HL-60/S4 treated with phorbol 12-myristate 13-acetate at 8.2 ng/mL for 4 days and 3 days (cell line): Measurements from ENCODE around the gene HERPUD2.
"Not testable (repeated sequence)": the region's sequence is repeated elsewhere in the genome, so short reads cannot be mapped to it uniquely, and the experiment has no call there.

ENCODE experiments used
- in situ Hi-C: fragments of 300-500 bp; cut with MboI; formaldehyde crosslinking; loops from 2 replicates; pipeline ENCODE4 v1.15.0; 2022; ENCODE audit warnings: low sequenced_read_pairs

HERPUD2 gene

DNA sequence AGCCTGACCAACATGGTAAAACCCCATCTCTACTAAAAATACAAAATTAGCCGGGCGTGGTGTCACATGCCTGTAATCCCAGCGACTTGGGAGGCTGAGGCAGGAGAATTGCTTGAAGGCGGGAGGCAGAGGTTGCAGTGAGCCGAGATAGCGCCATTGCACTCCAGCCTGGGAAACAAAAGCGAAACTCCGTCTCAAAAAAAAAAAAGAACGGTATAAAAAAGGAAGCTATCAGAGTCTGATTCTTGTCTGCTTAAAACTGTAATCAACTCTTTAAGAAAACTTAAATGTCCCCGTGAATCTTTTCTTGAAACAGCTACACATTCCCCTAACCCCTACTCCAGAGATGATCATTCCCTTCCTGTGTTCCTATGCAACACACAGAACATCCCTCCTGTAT lies 4.3 kb downstream of the HERPUD2 start:
- in situ Hi-C loops = not testable (repeated sequence)

DNA sequence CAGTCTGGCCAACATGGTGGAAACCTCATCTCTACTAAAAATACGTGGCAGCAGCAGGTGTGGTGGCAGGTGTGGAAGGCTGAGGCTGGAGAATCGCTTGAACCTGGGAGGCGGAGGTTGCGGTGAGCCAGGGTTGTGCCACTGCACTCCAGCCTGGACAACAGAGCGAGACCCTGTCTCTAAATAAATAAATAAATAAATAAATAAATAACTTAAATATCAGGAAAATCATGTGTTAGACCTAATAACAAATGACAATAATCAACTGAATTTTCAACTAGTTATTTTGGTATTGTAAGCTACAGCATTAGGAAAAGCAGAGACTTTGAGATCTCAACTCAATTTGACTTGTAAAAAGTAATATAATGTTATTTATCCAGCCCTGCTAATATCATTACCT lies 9.2 kb downstream of the HERPUD2 start:
- in situ Hi-C loops = no loop called here

GRCh38 chr7:35681231-35682029 lies 13.5 kb downstream of the HERPUD2 start:
- in situ Hi-C loops = no loop called here

DNA sequence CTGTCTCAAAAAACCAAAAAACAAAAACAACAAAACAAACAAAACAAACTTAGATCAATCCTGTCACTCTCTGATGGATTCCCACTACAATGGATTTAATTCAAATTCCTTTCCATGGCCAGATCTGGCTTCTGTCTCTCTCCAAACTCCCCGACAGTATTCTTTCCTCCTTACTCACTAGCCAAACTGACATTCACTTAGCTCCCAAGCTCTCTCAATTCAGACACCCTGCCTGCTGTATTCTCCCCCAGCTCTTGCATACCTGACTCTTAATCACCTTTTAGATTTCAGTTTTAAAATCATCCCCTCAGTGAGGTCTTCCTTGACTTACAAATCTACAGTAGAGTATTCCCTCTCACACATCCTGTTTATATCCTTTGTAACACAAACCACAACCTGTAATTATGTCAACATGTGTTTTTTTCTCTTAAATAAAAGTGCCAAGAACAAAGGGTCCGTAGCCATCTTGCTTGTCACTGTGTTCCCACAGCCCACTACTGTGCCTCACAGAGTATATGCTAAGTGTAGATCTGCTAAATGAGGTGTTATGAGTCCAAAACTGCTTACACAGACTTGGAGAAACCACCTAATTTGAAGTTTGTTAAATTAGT lies 14.4 kb downstream of the HERPUD2 start:
- in situ Hi-C loops = no loop called here

DNA sequence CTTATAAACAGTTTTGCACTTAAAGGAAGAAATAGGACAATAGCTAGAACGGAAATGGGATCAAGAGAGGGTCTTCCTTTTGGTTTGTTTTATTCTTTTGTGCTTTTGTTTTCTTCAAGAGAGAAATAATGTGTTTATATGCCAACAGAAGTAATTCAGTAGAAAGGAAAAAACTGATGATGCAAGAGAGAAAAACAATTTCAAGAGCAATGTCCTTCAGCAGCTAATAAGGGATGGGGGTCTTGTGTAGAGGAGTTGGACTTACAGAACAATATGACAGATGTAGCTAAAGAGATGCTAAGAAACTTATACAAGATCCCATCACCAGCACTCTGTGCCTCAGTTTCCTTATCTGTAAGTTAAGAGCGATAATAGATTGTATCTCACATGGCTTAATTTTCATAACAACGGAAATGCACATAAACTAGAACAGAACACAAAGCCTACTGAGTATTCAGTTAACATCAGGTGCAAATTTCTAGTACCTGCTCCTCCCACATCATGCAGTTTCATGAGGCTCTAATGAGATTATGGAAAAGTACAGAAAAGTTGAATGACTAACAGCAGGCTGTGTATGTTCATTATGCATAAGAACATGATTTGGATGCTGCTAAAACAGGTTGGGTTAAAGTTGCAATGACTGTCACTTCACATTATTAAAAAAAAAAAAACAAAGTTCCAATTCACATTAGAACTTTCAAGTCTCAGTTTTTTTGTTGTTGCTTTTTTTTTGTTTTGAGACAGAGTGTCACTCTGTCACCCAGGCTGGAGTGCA lies 17.2 kb downstream of the HERPUD2 start:
- in situ Hi-C loops = no loop called here

DNA sequence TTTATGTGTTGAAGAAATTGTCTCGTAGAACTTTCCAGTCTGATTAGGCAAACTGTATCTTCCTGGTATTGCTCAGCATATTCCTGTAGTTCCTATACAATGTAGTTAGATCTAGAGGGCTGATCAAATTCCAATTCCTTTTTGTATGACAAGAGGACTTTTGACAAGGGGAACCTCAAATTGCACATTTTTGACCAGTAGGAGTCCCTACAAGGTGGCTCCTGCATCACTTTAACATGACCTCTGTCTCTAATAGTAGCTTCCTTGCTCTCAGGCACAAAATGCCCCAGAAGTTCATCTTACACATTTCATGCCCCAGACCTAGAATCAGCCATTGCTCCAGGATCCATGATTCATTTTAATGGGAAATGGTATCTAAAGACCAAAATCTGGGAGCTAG lies 18.7 kb downstream of the HERPUD2 start:
- in situ Hi-C loops = no loop called here

DNA sequence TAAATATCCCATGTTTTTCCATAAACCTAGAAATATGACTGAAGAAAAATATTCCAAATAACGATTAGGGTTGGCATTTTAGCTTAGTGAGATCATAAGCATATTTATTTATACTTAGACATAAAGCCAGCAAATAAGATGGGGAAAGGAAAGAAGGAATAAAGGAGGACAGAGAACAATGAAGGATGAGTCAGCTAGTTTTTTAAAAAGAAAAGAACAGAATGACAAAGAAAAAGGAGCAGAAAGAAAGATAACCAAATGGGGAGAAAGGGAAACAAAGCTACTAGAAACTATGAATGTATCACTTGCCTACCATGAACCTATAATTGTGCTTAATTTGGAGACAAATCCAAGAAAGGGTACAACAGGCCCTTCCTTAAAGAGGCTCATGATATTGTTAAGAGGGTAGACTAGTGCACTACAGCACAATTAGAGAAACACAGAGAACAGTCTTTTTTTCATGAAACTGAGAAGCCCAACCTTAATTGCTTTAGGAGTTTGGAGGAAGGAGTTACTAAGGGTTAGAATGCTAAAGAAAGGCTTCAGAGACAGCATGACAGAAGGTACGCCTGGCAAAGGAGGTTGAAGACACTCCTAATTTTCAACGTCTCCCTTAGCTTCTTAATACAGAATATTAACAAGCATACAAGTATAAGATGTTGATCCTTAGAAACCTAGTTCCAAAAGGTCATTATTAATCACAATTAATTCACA lies 23.9 kb downstream of the HERPUD2 start:
- in situ Hi-C loops = no loop called here

DNA sequence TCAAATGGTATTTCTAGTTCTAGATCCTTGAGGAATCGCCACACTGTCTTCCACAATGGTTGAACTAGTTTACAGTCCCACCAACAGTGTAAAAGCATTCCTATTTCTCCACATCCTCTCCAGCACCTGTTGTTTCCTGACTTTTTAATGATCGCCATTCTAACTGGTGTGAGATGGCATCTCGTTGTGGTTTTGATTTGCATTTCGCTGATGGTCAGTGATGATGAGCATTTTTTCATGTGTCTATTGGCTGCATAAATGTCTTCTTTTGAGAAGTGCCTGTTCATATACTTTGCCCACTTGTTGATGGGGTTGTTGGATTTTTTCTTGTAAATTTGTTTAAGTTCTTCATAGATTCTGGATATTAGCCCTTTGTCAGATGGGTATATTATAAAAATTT lies 34.5 kb downstream of the HERPUD2 start:
- in situ Hi-C loops = not testable (repeated sequence)

GRCh38 chr7:35658606-35659201 lies 36.2 kb downstream of the HERPUD2 start:
- in situ Hi-C loops = no loop called here

- in situ Hi-C loops = no loop called here
Observed at GRCh38 chr7:35657125-35657524, 37.8 kb downstream of the HERPUD2 start.

DNA sequence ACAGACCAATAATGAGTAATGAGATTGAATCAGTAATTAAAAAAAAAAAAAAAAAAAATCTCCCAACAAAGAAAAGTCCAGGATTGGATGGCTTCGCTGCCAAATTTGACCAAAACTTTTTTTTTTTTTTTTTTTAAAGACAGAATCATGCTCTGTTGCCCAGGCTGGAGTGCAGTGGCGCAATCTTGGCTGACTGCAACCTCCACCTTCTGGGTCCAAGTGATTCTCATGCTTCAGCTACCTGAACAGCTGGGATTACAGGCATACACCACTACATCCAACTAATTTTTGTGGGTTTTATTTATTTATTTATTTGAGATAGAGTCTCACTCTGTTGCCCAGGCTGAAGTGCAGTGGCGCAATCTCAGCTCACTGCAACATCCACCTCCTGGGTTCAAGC lies 40.4 kb downstream of the HERPUD2 start:
- in situ Hi-C loops = not testable (repeated sequence)

GRCh38 chr7:35652124-35652523 lies 42.8 kb downstream of the HERPUD2 start:
- in situ Hi-C loops = no loop called here

- in situ Hi-C loops = no loop called here
Observed at GRCh38 chr7:35650751-35651150, 44.2 kb downstream of the HERPUD2 start.

DNA sequence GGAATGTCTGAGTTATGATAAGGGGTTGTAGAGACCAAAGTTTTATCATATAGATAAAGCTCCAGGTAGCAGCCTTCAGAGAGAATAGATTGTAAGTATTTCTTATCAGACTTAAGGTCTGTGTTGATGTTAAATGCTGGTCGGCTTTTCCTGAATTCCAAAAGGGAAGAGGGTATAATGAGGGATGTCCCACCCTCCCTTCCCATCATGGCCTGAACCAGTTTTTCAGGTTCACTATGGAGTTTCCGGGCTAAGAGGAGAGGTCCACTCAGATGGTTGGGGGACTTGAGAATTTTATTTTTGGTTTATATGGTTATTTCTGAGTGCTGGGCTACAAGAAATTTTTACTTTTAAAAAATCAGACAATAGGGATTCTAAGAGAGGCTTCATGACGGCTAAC lies 45.2 kb downstream of the HERPUD2 start:
- in situ Hi-C loops = no loop called here

DNA sequence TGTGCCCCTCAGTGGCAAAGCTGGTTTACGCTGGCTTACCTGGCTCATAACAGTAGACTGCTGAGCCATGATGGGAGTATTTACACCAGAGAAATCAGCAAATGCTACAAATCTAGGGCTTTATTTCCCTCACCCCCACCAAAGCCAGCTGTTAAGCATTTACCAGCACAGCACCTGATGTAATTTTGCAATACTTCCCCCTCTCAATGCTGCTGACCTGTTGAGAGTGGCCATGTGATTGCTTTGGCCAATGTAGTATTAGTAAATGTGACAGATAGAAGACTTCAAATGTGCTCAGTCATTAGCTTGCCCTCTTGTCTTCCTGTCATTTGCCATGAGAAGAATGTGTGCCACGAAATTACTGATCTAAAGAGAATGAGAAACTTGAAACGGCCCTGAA lies 46.6 kb downstream of the HERPUD2 start:
- in situ Hi-C loops = no loop called here

DNA sequence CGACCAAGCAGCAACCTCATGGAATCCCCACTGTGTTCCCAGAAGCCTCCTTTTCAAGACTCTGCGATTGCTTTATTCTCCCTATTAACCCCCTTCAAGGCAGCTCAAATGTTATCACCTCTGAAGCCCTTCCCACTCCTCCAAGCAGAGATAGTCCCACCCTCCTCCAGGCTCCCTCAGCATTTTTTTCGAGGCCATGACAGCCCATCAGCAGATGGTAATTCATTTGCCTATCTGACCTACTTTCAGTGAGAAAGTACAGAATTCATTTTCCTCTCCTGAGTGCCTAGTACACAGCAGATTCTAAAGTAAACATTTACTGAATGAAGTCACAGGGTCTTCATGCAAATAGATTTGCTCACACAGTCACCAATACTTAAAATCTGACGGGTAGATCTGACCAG lies 47.8 kb downstream of the HERPUD2 start:
- in situ Hi-C loops = no loop called here

DNA sequence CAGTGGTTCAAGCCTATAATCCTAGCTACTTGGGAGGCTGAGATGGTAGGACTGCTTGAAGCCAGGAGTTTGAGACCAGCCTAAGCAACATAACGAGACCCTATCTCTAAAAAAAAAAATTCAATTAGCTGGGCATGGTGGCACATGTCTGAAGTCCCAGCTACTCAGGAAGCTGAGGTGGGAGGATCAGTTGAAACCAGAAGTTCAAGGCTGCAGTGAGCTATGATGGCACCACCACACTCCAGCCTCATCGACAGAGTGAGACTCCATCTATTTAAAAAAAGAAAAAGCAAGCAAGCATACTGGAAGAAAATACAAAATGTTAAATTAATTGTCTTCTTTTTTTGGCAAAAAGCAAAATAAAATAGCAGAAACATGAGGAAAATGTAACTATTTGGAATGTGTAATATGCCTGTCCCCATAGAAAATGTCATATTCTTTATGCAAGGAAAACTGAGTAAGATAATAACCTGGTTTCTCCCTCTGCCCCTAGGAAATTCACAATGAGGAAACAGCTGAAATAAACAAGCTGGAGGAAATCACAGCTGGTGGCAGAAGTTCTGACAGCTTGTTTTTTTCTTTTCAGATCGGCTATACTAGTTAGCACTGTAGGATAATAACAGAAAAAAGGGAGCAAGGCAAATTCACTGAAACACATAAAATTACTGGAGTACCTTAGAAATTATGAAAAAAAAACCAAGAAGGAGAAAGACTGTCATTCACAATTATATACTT lies 48.5 kb downstream of the HERPUD2 start:
- in situ Hi-C loops = no loop called here

DNA sequence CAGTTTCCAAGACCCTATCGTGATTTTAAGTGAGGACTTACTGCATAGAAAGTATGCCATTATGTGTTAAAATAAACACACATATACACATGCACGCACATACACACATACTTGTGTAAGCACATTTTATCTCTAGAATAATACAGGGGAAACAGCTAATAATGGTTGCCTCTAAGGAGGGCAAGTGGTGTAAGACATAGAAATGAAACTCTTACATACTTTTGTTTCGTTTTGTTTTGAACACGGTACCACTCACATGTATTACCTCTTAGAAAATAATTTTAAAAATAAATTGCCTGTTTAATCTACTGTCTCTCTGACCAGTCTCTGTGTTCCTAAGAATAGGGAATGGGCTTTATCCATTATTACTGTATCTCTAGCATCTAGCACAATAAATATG lies 49.2 kb downstream of the HERPUD2 start:
- in situ Hi-C loops = no loop called here

- in situ Hi-C loops = no loop called here
Observed at GRCh38 chr7:35630024-35630972, 64.6 kb downstream of the HERPUD2 start.
